Activated CD4-positive, alpha-beta T cell treated with anti-CD3 and anti-CD28 coated beads, Interleukin-2, amount 50 U/mL, for 1 hour (primary cell): ENCODE results near the gene MUC5AC.
"Not testable (repeated sequence)": the region's sequence is repeated elsewhere in the genome, so short reads cannot be mapped to it uniquely, and the experiment has no call there.

Source experiments
- DNase-seq: peaks from one replicate; pipeline ENCODE4 v3.0.0-alpha.2; 2020

MUC5AC gene

GRCh38 chr11:1209371-1210057 is 51.8 kb downstream of the MUC5AC start:
- no peak for DNase-seq

- DNase-seq, result no peak
Observed at GRCh38 chr11:1211838-1212237, 54.1 kb downstream of the MUC5AC start.

- DNase-seq, result not testable (repeated sequence)
Observed at GRCh38 chr11:1215826-1216225, 58.1 kb downstream of the MUC5AC start.

GRCh38 chr11:1217151-1217550 is 59.4 kb downstream of the MUC5AC start:
- DNase-seq, result no peak

DNA sequence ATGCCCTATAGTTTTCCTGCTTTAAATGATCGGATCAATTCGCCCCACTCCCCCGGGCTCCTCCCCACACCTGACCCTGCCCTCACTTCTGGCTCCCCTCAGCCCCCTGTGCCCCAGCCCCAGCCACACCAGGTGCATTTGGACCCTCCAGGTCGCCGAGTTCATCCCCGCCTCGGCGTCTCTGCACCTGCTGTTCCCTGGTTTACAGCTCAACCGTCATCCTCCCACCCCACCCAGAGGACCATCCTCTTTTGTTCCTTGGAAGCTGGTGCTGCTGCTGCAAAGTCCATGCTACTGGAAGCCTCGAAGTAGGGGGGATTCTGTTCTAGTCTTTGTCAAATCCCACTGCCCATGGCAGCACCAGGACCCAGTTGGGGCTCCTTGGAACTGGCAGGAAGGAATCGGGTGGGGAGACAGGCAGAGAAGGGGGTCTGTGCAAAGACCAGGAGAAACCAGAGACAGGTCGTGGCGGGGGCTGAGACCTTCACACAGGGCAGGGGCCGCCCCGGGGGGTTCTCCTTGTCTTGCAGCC is 60.6 kb downstream of the MUC5AC start:
- DNase-seq, result no peak

DNA sequence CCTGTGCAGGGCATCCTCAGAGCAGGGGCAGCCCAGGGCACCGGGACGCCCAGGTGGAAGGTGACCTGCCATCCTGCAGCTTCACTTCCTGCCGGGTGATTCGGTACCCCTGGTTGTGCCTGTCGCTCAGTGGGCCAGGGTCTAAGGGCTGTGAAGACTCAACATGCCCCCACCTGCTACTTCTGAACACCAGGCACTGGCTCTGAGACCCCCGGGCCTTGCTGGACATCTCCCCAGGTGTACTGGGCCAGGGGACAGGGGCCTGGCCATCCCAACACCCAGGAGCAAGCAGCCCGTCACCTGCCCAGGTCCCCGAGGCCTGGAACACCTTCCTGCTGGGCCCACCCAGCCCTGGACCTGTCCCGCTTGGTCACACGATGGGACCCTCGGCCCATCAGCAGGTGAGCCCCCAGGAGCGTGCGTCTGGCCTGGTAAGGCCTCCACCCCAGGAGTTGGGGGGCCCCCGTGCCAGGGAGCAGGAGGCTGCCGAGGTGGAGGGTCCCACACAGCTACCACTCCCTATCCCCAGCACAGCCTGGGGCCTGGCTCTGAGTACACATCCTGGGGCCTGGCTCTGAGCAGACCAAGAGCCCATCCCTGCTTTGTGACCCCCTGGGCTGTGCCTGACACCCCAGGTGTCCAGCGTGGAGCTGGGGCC is 61.2 kb downstream of the MUC5AC start:
- no peak for DNase-seq

- no peak for DNase-seq
Observed at GRCh38 chr11:1219446-1219833, 61.7 kb downstream of the MUC5AC start.

- DNase-seq, result no peak
Observed at GRCh38 chr11:1219834-1220815, 62.4 kb downstream of the MUC5AC start.

GRCh38 chr11:1220941-1221721 is 63.4 kb downstream of the MUC5AC start:
- DNase-seq, result no peak

- no peak for DNase-seq
Observed at GRCh38 chr11:1221848-1222311, 64.1 kb downstream of the MUC5AC start.

GRCh38 chr11:1222491-1223345 is 65.0 kb downstream of the MUC5AC start, which contains the start of gene MUC5B:
TSS of gene MUC5B (plus strand) at chr11:1223066. CDS start at chr11:1223124, 58 bp downstream.
- DNase-seq, result no peak

GRCh38 chr11:1223346-1224110 is 65.8 kb downstream of the MUC5AC start:
- DNase-seq, result no peak

DNA sequence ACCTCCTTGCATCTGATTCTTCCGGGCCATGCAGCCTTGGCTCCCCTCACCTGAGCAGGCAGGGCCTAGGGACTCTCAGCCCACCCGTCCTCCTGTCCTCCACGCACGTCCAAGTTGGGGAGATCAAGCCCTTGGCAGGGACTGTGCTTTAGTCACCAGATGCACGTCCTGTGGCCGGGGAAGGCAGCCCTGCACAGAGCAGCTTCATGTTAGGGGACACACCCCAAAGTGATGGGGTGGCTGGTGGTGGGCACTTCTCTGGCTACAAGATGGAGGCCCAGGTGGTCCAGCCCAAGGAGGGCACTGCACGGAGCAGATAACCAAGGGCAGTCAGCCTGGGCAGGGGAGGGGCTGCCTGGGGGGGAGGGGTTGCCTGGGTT is 66.3 kb downstream of the MUC5AC start:
- DNase-seq, result no peak

GRCh38 chr11:1224491-1225385 is 67.0 kb downstream of the MUC5AC start:
- DNase-seq, result no peak

DNA sequence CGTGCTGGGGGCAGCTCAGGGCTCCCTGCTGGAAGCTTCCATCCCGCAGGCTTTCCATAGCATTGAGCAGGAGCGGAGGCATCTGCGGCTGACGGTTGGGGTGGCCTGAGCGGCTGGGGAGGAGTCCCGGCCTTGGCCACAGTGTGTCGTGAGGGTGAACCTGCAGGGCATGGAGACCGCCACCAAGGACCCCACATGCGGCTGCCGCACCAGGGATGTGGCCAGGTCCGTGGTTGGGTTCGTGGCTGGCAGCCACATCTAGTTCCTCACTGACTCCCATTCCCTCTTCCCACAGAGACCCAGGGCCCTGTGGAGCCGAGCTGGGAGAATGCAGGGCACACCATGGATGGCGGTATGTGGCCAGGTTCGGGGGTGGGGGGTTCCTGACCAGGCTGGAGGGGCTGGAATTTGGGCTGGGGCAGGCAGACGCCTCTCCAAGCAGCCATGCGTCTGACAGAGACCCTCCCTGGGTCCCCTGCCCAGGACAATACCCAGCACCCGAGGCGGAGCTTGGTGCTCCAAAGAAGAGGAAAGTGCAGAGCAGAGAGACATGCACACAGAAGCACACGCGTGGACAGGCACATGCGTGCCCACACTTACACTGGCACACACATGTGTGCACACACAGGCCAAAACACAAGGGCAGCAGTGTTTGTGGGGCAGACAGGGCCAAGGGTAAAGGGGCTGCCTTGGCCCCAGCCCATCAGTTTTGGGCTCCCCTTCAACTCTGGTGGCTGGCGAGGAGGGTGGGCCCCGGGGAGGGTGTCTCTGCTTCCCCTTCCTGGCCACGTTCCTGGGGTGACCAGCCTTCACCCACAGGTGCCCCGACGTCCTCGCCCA is 67.9 kb downstream of the MUC5AC start:
- no peak for DNase-seq

DNA sequence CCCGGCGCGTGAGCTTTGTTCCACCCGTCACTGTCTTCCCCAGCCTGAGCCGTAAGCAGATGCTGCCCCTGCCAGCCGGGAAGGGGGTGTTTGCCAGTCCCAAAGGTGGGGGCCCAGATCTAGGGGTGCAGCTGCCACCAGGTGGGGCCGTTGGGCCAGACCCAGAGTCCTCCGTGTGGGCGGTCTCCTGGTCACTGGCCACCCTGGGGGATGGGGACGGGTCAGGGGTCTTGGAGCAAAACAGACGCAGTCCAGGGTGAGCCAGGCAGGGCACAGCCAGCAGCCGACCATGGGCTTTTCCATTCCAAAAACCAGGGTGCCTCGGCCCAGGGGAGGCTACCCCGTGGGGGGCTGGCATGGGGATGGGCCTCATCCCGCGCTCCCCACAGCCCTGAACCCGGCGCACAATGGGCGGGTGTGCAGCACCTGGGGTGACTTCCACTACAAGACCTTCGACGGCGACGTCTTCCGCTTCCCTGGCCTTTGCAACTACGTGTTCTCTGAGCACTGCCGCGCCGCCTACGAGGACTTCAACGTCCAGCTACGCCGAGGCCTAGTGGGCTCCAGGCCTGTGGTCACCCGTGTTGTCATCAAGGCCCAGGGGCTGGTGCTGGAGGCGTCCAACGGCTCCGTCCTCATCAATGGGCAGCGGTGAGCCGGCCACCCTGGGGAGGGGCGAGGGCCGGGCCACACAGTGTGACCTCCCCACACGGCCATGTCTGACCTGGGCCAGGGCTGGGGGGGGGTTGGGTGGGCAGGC is 68.7 kb downstream of the MUC5AC start:
- no peak for DNase-seq

- no peak for DNase-seq
Observed at GRCh38 chr11:1226986-1227550, 69.3 kb downstream of the MUC5AC start.
